HG02798 (cell line): ENCODE data around the gene MEOX2.

ENCODE experiments used
- ATAC-seq: cut with Tn5 transposase; IDR thresholded peaks from one replicate; pipeline ENCODE4 v1.9.1; 2021; ENCODE audit warnings: mild to moderate bottlenecking; ENCODE audit not compliant: unreplicated experiment, poor library complexity

MEOX2 gene

GRCh38 chr7:15686295-15686956 lies at the start of gene MEOX2:
Gene MEOX2, minus strand, starts transcription at chr7:15686683. Its CDS starts 281 bp downstream, at chr7:15686402.
- no peak for ATAC-seq

GRCh38 chr7:15729746-15730145 lies 43.3 kb upstream of the MEOX2 start:
- no peak for ATAC-seq

- ATAC-seq = no peak
These were observed 38.6 kb upstream of the MEOX2 start for GRCh38 chr7:15725051-15725450.

GRCh38 chr7:15723841-15724240 lies 37.4 kb upstream of the MEOX2 start:
- ATAC-seq = no peak

- ATAC-seq = peak; percentile 46
These were observed 34.5 kb upstream of the MEOX2 start for GRCh38 chr7:15720849-15721471.

GRCh38 chr7:15719311-15719710 lies 32.8 kb upstream of the MEOX2 start:
- ATAC-seq = no peak

- no peak for ATAC-seq
These were observed 29.0 kb upstream of the MEOX2 start for GRCh38 chr7:15715435-15715834.

- ATAC-seq = no peak
These were observed 23.5 kb upstream of the MEOX2 start for GRCh38 chr7:15709978-15710377.

- ATAC-seq = no peak
These were observed 21.1 kb upstream of the MEOX2 start for GRCh38 chr7:15707570-15707969.

GRCh38 chr7:15703732-15704131 lies 17.2 kb upstream of the MEOX2 start:
- ATAC-seq = no peak

- no peak for ATAC-seq
These were observed 6.1 kb upstream of the MEOX2 start for GRCh38 chr7:15692501-15693020.

GRCh38 chr7:15688911-15689310 lies 2.4 kb upstream of the MEOX2 start:
- ATAC-seq = no peak

GRCh38 chr7:15688279-15688626 lies 1.8 kb upstream of the MEOX2 start:
- ATAC-seq = no peak

- no peak for ATAC-seq
These were observed 1.2 kb upstream of the MEOX2 start for GRCh38 chr7:15687546-15688278.

- no peak for ATAC-seq
These were observed 568 bp upstream of the MEOX2 start for GRCh38 chr7:15686957-15687545.

- ATAC-seq = no peak
These were observed 857 bp downstream of the MEOX2 start for GRCh38 chr7:15685358-15686294.

GRCh38 chr7:15684871-15685270 lies 1.6 kb downstream of the MEOX2 start:
- ATAC-seq = no peak

- ATAC-seq = no peak
These were observed 2.2 kb downstream of the MEOX2 start for GRCh38 chr7:15684111-15684800.

- no peak for ATAC-seq
These were observed 3.7 kb downstream of the MEOX2 start for GRCh38 chr7:15682751-15683245.
